Measurements from ENCODE around the gene SORCS3. TPM values are rescaled to one million over a fixed set of nuclear protein-coding genes. Genes with fewer than 3 reads are reported as not detected.

The SORCS3 gene
- total RNA-seq, 3 donors from 2014 or later (not counting 1 experiment from before 2014, with no cell fraction given), result 0.05 to 0.09 TPM; not detected in 1

DNA sequence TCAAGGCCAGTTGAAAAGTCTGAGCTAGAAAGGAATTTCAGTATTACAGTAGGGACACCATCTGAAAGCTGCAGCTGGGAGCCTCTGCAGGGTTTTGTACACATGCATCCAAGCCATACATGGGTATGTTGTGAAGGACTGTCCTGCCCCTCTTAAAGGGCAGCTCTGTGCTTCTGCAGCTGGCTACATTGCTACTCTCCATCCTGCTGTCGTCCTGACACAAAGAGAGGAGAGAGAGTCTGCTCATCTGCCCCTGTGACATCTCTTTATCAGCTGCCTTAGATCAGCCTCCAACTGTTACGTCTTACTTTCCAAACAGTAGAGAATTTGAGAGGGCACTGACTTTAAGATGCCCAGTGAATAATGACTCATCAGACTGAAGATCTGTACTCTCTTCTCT is 602.7 kb downstream of the SORCS3 start:
- no peaks in the 10 kb centered on the region for H3K4me1 ChIP-seq (ENCODE audit: control insufficient read depth, insufficient read depth, low read length)
- no peak for TF ChIP-seq CTCF (IDR thresholded peaks at IDR 0.05)
- Mint-ChIP-seq H3K27me3 (ENCODE audit: low read depth in 2 of 2) (no peaks in the 10 kb centered on the region), H3K36me3 (no peaks in the 10 kb centered on the region), H3K27ac (no peak overlapping the region), H3K4me3 (no peak overlapping the region), H3K9me3 (peaks cover 4% of the 10 kb centered on the region in 2 donors), H3K4me1 (no peaks in the 10 kb centered on the region)
- 40% methylated on average over 2 of the region's 2 CpGs for WGBS (ENCODE audit: insufficient coverage)
- no peaks in the 10 kb centered on the region for H3K27me3 ChIP-seq (ENCODE audit: control insufficient read depth, insufficient read depth, low read length)
- no peak overlapping the region for H3K27ac ChIP-seq (ENCODE audit: low read length)
- no peak overlapping the region for H3K4me3 ChIP-seq (ENCODE audit: low read length)
- H3K36me3 ChIP-seq (ENCODE audit: control insufficient read depth, insufficient read depth, low read length), result no peaks in the 10 kb centered on the region
- ATAC-seq (no peak), DNase-seq (no peak)
- intact Hi-C loops (cut with micrococcal nuclease), result no loop called here
- H3K9me3 ChIP-seq (ENCODE audit: control insufficient read depth, insufficient read depth, low read length), result no peaks in the 10 kb centered on the region

DNA sequence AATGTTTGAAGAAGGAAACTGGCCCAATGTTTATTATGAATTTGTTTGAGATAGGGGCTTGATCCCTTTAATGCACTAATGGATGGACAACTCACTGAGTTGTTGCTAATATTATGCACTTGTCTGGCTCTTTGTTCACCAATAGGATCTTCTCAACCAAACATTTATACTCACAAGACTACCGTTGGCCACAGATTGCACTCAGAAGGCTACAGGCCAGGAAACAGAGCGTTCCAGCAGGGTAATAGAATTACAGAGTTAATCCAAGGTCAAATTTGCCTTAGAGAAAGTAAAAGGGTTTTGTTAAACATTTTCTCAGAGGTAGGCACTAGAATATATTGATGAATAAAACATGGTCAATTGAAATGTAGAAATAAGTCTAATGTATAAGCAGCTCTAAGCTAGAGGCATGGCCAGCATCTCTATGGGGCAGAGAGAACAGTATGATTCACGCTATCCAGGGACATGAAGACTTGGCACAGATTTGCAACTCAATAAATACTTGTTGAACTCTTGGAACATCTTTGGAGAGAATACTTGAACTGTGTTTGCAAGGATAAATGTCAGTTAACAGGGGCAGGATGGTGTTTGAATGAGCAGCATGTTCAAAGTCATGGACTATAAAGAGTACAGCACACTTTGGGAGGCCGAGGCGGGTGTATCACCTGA is 606.9 kb downstream of the SORCS3 start:
- Histone ChIP-seq H3K4me3 (ENCODE audit: low read length) (no peak overlapping the region), H3K9me3 (ENCODE audit: control insufficient read depth, insufficient read depth, low read length) (no peaks in the 10 kb centered on the region), H3K4me1 (ENCODE audit: control insufficient read depth, insufficient read depth, low read length) (no peaks in the 10 kb centered on the region), H3K27ac (ENCODE audit: low read length) (no peak overlapping the region), H3K27me3 (ENCODE audit: control insufficient read depth, insufficient read depth, low read length) (no peaks in the 10 kb centered on the region), H3K36me3 (ENCODE audit: control insufficient read depth, insufficient read depth, low read length) (no peaks in the 10 kb centered on the region)
- WGBS (ENCODE audit: insufficient coverage), result 88% methylated on average over 5 of the region's 5 CpGs
- H3K27ac Mint-ChIP-seq, result no peak overlapping the region
- H3K9me3 Mint-ChIP-seq, result peaks cover 7 to 11% of the 10 kb centered on the region in 2 donors
- H3K36me3 Mint-ChIP-seq, result no peaks in the 10 kb centered on the region
- intact Hi-C loops (cut with micrococcal nuclease), result no loop called here
- ATAC-seq (no peak), DNase-seq (no peak)
- H3K4me1 Mint-ChIP-seq, result no peaks in the 10 kb centered on the region
- no peak overlapping the region for H3K4me3 Mint-ChIP-seq
- no peaks in the 10 kb centered on the region for H3K27me3 Mint-ChIP-seq (ENCODE audit: low read depth in 2 of 2)
- TF ChIP-seq CTCF (IDR thresholded peaks at IDR 0.05), result no peak

DNA sequence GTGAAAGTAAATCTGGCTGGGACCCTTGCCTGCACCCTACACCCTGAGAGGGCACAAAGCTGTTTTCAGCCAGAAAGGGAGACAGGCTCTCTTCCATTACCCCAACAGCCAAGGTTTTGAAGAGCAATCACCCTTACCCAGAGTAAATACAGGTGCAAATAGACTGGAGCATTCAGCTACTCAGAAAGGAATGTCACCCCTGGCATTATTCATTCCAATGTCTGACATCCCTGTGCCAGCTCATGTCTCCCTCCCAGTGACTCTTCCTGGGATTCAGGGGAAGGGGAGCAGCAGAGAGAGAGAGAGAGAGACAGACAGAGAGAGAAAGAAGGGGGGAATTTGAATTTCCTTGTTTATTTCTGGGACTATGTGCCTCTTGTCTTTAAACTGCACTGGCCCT is 611.8 kb downstream of the SORCS3 start:
- Mint-ChIP-seq H3K36me3 (no peaks in the 10 kb centered on the region), H3K27me3 (ENCODE audit: low read depth in 2 of 2) (no peaks in the 10 kb centered on the region), H3K4me1 (no peaks in the 10 kb centered on the region), H3K27ac (no peak overlapping the region), H3K4me3 (no peak overlapping the region), H3K9me3 (peaks cover 5 to 8% of the 10 kb centered on the region in 2 donors)
- Histone ChIP-seq H3K27me3 (ENCODE audit: control insufficient read depth, insufficient read depth, low read length) (no peaks in the 10 kb centered on the region), H3K36me3 (ENCODE audit: control insufficient read depth, insufficient read depth, low read length) (no peaks in the 10 kb centered on the region), H3K9me3 (ENCODE audit: control insufficient read depth, insufficient read depth, low read length) (no peaks in the 10 kb centered on the region), H3K4me3 (ENCODE audit: low read length) (no peak overlapping the region), H3K27ac (ENCODE audit: low read length) (no peak overlapping the region), H3K4me1 (ENCODE audit: control insufficient read depth, insufficient read depth, low read length) (no peaks in the 10 kb centered on the region)
- no peak for TF ChIP-seq CTCF (IDR thresholded peaks at IDR 0.05)
- ATAC-seq, result no peak
- intact Hi-C loops (cut with micrococcal nuclease), result no loop called here
- no peak for DNase-seq

Measured in natural killer cell (primary cell).